Gastrocnemius medialis (tissue), 4 donors: ENCODE measurements around the gene PRICKLE2. TPM values are rescaled to one million over a fixed set of nuclear protein-coding genes. Genes with fewer than 3 reads are reported as not detected.

Experiments
- ATAC-seq, 2 donors: fragments of 150-250 bp; one replicate each; pipeline ENCODE4 v1.9.1; 2016
- DNase-seq, 2 donors: peaks; one replicate each; pipeline ENCODE4 v3.0.0-alpha.2; 2019
- H3K27ac ChIP-seq, 4 donors: fragments of 200-600 bp; sonication (generic); 1 replicate in 1 of 4; 2 replicates in 3 of 4; pipeline ENCODE4 v1.5.1; 2016 to 2018; ENCODE audit warnings: mild to moderate bottlenecking in 2 of 4, moderate library complexity in 1 of 4
- H3K27me3 ChIP-seq, 3 donors: fragments of 200-600 bp; sonication (generic) in 2 of 3; 1 replicate in 1 of 3; 2 replicates in 2 of 3; pipeline versions ENCODE4 v1.5.1 to v1.6.0; 2016 to 2019; ENCODE audit warnings: mild to moderate bottlenecking in 1 of 3, moderate library complexity in 1 of 3
- H3K36me3 ChIP-seq, 2 donors: fragments of 200-600 bp; sonication (generic) in 1 of 2; one replicate each; pipeline ENCODE4 v1.5.1; 2017 to 2018
- H3K4me1 ChIP-seq, 2 donors: fragments of 200-600 bp; sonication (generic) in 1 of 2; one replicate each; pipeline ENCODE4 v1.5.1; 2016 to 2017; ENCODE audit warnings: mild to moderate bottlenecking in 2 of 2
- H3K4me3 ChIP-seq, 4 donors: fragments of 200-600 bp; sonication (generic) in 3 of 4; 1 replicate in 1 of 4; 2 replicates in 3 of 4; pipeline ENCODE4 v1.5.1; 2016 to 2019; ENCODE audit warnings: mild to moderate bottlenecking in 2 of 4
- H3K9me3 ChIP-seq, 3 donors: fragments of 200-600 bp; sonication (generic) in 2 of 3; 1 replicate in 1 of 3; 2 replicates in 2 of 3; pipeline ENCODE4 v1.5.1; 2016 to 2019
- CTCF ChIP-seq, 5 experiments: fragments of 450-650 bp in 3 of 5; fragments of 200-600 bp in 2 of 5; sonication (generic) in 2 of 5; IDR thresholded peaks in 4 of 5; conservative IDR thresholded peaks in 1 of 5; 1 replicate in 4 of 5; 2 replicates in 1 of 5; pipeline ENCODE4 v1.5.1; 2016 to 2019; ENCODE audit warnings: antibody characterized with exemption in 5 of 5, mild to moderate bottlenecking in 3 of 5, moderate library complexity in 3 of 5
- POLR2A ChIP-seq, 2 donors: fragments of 450-650 bp; IDR thresholded peaks; one replicate each; pipeline ENCODE4 v1.6.1; 2017; ENCODE audit warnings: antibody characterized with exemption in 2 of 2, mild to moderate bottlenecking in 2 of 2, moderate library complexity in 2 of 2
- in situ Hi-C, 4 donors: fragments of 200-750 bp; cut with MboI; loops; one replicate each; pipeline versions ENCODE4 v1.15.0 to v1.8.0; 2017; ENCODE audit warnings: low sequenced_read_pairs in 4 of 4
- intact Hi-C: fragments of 100-400 bp; cut with DNase I; formaldehyde crosslinking; loops from one replicate; pipeline ENCODE4 v1.15.1; 2023; ENCODE audit warnings: low total_unique reads
- total RNA-seq, 4 donors: library from RNA; depleted of rRNA; stranded (reverse); fragments of >200 nt; gene quantifications; one replicate each; pipeline versions ENCODE4 v1.1.0 to v1.2.3, GENCODE V29; 2016

The PRICKLE2 gene
- total RNA-seq, 4 donors from 2014 or later: 3.6 to 6.7 (median 4.6) TPM

GRCh38 chr3:64266983-64267382 lies 41.7 kb upstream of the PRICKLE2 start:
- Histone ChIP-seq H3K27me3 (no peaks in the 10 kb centered on the region), H3K9me3 (no peaks in the 10 kb centered on the region), H3K4me3 (peak overlapping the region; percentile 59 to 74 (median 67)), H3K27ac (peak overlapping the region; percentile 76 to 81 (median 76)), H3K36me3 (no peaks in the 10 kb centered on the region), H3K4me1 (peaks cover 13 to 18% of the 10 kb centered on the region in 2 donors)
- intact Hi-C loops: loop anchor here (5.0 kb wide), 2 partner anchors 50 to 80 kb away; no protein-coding TSS in a partner anchor
- DNase-seq (no peak), ATAC-seq (no peak)
- TF ChIP-seq CTCF (IDR thresholded peaks at IDR 0.05 in 4 of 5, conservative IDR thresholded peaks at IDR 0.05 in 1 of 5): no peak
- no peak for TF ChIP-seq POLR2A (IDR thresholded peaks at IDR 0.05)
- in situ Hi-C loops: no loop called here

GRCh38 chr3:64266065-64266931 lies 41.0 kb upstream of the PRICKLE2 start:
- TF ChIP-seq POLR2A (IDR thresholded peaks at IDR 0.05) (no peak), CTCF (IDR thresholded peaks at IDR 0.05 in 4 of 5, conservative IDR thresholded peaks at IDR 0.05 in 1 of 5) (no peak)
- Histone ChIP-seq H3K27ac (peak overlapping the region; percentile 76 to 81 (median 76)), H3K4me3 (peak overlapping the region; percentile 59 to 74 (median 67)), H3K36me3 (no peaks in the 10 kb centered on the region), H3K9me3 (no peaks in the 10 kb centered on the region), H3K4me1 (peaks cover 13 to 18% of the 10 kb centered on the region in 2 donors), H3K27me3 (no peaks in the 10 kb centered on the region)
- DNase-seq: peak in 1 of 2 donors; percentile 11
- peak; percentile 64 to 70 for ATAC-seq
- intact Hi-C loops: loop anchor here (5.0 kb wide), 2 partner anchors 49 to 79 kb away; no protein-coding TSS in a partner anchor
- in situ Hi-C loops: no loop called here

- no peak for ATAC-seq
- H3K36me3 ChIP-seq: no peaks in the 10 kb centered on the region
- H3K9me3 ChIP-seq: no peaks in the 10 kb centered on the region
- H3K27ac ChIP-seq: peak overlapping the region; percentile 76 to 81 (median 76)
- intact Hi-C loops: loop anchor here (5.0 kb wide), 2 partner anchors 48 to 78 kb away; no protein-coding TSS in a partner anchor
- H3K4me3 ChIP-seq: peak overlapping the region; percentile 27 to 74 (median 64)
- TF ChIP-seq POLR2A (IDR thresholded peaks at IDR 0.05): no peak
- no peak for TF ChIP-seq CTCF (IDR thresholded peaks at IDR 0.05 in 4 of 5, conservative IDR thresholded peaks at IDR 0.05 in 1 of 5)
- H3K27me3 ChIP-seq: no peaks in the 10 kb centered on the region
- H3K4me1 ChIP-seq: peaks cover 13 to 20% of the 10 kb centered on the region in 2 donors
- in situ Hi-C loops: no loop called here
- DNase-seq: no peak
Observed at GRCh38 chr3:64265646-64266045, 40.4 kb upstream of the PRICKLE2 start.

GRCh38 chr3:64264501-64265109 lies 39.3 kb upstream of the PRICKLE2 start:
- in situ Hi-C loops (no loop called here), intact Hi-C loops (loop anchor here (5.0 kb wide), 2 partner anchors 47 to 77 kb away; no protein-coding TSS in a partner anchor)
- ATAC-seq (no peak), DNase-seq (no peak)
- no peak for TF ChIP-seq CTCF (IDR thresholded peaks at IDR 0.05 in 4 of 5, conservative IDR thresholded peaks at IDR 0.05 in 1 of 5)
- no peak for TF ChIP-seq POLR2A (IDR thresholded peaks at IDR 0.05)
- H3K4me1 ChIP-seq: peaks cover 13 to 29% of the 10 kb centered on the region in 2 donors
- no peak overlapping the region for H3K4me3 ChIP-seq
- no peaks in the 10 kb centered on the region for H3K27me3 ChIP-seq
- peak overlapping the region in 3 of 4 donors; percentile 8 to 81 (median 77) for H3K27ac ChIP-seq
- no peaks in the 10 kb centered on the region for H3K9me3 ChIP-seq
- no peaks in the 10 kb centered on the region for H3K36me3 ChIP-seq
